Measurements from ENCODE around the gene MRPL49.
"Not testable (repeated sequence)": the region's sequence is repeated elsewhere in the genome, so short reads cannot be mapped to it uniquely, and the experiment has no call there.

The MRPL49 gene

DNA sequence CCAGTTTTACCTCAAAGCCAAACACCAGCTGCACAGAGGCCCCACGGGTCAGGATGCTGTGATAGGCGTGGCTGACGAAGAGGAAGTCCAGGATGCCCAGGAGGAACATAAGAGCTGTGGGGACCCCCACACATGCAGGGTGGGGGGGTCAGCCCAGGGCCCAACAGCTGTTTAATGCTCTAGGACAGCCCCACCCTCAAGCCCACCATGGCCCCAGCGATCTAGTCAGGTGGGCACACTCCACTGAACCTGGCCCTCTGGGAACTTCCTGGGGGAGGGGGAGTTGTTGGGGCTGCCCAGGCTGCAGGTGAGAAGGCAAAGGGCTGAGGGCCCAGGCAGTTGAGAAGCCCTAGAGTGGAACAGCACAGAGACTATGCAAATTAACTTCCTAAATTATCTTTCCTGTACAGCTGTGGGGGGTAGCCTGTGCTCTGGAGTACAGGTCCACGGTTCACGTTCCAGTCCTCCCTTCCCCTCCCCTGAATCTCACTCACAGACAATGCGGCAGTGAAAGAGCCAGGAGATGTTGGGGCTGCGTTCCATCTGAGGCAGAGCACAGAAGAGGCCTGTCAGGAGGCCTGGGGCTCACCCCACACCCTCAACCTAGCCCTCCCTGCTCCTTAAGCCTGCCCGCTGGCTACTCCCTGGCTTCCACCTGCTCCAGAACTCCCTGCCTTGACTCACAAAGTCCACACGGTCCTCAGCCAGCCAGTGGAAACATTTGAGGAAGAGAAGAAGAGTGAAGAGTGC lies 10.3 kb downstream of the MRPL49 start:
- FAIRE-seq: no peak
- DNase-seq (ENCODE audit: insufficient read length, low spot score): no peak

DNA sequence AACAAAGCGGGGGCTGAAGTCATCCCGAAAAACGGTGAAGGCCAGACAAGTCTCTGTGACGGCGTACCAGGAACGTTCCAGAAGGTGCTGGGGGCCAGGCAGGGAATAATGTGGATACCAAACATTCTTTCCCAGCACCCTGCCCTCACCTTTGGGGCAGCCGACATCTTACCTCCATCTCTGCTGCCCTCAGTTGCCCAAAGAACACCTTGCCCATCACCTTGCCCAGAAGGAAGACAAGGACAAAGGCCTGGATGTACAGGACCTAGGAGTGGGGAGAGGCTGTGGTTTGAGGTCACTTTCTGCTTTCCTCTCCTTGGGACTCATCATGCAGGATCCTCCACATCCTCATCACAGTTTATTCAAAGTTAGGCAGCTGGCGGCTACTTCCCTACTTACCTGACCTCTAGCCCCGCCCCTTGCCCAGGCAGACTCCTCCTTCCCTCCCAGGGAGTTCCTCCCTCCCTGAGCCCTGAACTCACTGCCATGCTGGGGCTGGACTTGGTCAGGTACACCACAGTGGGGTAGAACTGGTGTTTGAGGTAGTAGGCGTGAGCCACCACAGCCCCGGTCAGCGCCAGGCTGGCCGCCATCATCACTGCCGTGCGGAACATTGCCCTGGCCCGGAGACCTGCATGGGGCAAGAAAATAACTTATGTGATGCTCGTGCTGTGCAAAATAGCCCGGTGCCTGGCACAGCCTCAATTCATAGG lies 11.0 kb downstream of the MRPL49 start:
- DNase-seq (ENCODE audit: insufficient read length, low spot score): no peak
- FAIRE-seq: no peak

DNA sequence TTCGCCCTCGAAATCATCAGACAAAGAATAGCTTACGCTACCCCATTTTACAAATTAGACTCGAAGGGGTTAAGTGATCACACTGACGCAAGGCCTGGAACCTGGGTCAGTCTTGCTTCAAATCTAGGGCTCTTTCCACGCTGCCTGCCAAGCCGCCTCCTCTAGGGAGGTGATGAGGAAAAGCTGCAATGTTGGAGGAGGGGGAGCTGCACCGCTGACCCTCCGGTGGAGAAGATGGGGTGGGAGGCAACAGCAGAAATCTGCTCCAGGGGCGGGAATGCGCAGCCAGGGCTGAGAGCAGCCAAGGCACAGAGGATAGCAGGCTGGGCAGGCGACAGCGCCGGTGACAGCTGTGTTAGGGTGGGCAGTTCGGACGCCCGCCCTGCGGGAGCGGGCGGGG lies 11.6 kb downstream of the MRPL49 start:
- no peak for FAIRE-seq
- DNase-seq (ENCODE audit: insufficient read length, low spot score): no peak

DNA sequence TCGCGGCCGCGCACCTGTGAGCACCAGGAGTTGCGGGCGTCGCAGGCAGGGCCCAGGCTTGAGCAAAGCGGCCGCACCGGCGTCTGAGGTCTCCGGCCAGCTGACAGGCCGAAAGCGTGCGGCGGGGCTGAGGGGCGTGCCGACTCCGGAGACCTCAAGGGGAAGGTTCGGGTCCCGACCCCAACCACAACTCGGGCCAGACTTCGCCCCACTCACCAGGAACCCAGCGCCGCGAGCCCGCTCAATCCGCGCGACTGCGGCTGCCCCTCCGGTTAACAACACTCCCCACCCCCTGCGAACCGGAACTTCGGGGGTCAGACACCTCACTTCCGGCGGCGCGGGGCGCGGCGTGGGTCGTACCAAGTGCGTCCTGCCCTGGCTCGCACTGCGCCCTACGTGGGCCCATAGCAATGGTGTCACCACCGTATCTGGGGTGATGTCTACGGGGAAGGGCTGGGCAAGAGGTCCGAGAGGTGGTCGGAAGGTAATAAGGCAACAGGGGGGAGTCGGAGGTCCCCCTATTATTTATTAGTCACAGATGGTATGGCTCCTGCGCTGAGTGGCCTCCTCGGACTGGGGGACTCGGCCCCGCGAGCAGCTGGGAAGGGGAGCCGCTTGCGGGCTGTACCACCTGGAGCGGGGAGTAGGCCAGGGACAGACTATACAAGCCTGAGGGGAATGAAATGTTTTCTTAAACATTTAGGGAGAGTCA lies 12.3 kb downstream of the MRPL49 start, which contains the start of gene SYVN1:
Gene SYVN1 (minus strand): TSS at position 280 of the 712 bp plus-strand sequence. CDS start 918 bp downstream, outside the sequence.
- FAIRE-seq (peak; percentile 33), DNase-seq (ENCODE audit: insufficient read length, low spot score) (peak; percentile 91)

DNA sequence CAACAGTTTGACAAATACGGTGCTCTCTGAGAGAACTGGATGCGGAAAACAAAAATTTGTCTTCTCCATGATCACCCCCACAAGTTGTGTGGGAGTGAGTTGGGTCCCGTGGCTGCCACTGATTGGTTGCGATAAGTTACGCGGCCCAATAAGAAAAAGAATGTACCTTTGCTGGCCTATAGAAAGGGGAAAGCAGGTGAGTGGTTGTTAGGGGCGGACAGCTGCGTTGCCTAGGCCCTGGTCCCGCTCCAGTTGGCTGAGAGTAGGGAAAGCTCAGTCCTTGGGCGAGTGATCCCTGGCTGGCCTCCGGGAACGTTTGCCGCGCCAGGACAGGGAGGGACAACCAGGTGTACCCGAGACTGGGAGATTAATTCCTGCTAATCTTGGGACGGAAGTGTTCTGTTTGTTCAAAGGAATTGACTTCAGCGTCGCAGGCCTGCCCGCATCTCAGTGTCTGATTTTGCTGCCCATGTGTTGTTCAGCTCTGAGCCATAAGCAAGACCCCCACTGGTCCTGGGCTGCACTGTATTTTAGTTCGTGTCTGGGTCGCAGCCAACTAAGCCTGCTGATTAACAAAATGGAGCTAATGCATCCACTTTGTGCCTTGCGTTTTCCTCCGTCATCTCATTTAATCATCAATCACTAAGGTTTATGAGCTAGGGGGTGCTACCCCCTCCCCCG lies 13.0 kb downstream of the MRPL49 start:
- FAIRE-seq (peak; percentile 83), DNase-seq (ENCODE audit: insufficient read length, low spot score) (peak; percentile 97)

DNA sequence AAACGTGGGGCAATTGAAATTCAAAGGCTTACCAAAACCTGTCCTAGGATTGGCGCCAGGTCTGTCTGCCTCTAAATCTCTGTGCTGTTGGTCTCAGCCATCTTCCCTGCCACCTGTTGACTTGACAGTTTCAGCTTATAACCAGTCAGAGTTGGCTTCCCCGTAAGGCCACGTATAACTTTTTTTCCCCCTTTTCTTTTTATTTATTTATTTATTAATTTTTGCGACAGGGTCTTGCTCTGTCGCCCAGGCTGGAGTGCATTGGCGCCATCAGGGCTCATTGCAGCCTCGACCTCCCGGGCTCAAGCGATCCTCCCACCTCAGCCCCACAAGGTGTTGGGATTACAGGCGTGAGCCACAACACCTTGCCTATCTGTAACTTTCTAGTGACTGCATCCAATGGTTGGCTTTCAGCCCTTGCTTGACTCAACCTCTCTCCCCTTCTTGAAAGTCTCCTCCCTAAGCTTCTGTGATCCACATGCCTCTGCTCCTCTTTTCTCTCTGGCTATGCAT lies 13.6 kb downstream of the MRPL49 start:
- no peak for FAIRE-seq

DNA sequence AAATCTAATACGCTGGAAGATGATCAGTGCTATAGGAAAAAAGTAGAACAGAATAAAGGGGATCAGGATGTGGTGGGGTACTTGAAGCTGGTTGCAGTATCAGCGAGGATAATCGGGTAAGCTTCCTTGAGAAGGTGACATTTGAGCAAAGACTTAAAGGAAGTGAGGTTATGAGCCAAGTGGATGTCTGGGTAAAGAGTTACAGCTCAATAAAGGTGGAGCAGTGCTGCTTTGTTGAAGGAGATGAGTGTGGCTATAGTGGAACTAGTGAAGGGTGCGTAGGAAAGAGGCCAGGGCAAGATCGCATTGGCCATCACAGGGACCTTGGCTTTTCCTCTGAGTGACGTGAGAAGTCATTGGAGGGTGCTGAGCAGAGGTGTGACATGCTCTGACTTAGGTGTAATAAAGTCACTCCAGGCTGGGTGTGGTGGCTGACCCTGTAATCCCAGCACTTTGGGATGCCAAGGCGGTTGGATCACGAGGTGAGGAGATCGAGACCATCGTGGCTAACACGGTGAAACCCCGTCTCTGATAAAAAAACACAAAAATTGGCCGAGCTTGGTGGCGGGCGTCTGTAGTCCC lies 14.5 kb downstream of the MRPL49 start:
- FAIRE-seq: no peak
- no peak for DNase-seq (ENCODE audit: insufficient read length, low spot score)

More for the DNA sequence above, 13.6 kb downstream of the MRPL49 start:
- no peak for DNase-seq (ENCODE audit: insufficient read length, low spot score)

DNA sequence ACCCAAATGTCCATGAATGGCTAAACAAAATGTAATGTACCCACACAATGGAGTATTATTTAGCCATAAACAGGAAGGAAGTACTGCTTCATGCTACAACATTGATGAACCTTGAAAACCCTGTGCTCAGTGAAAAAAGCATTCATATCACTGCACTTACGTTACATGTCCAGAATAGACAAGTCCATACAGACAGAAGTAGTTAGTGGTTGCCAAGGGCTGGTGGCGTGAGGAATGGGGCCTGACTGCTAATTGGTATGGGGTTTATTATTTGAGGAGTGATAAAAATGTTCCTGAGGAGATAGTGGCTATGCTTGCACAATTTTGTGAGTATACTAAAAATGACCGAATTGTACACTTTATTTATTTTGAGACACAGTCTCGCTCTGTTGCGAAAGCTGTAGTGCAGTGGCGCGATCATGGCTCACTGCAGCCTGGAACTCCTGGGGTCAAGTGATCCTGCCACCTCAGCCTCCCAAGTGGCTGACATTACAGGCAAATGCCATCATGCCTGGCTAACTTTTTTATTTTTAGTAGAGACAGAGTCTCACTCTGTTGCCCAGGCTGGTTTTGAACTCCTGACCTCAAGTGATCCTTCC lies 19.9 kb downstream of the MRPL49 start:
- no peak for FAIRE-seq

DNA sequence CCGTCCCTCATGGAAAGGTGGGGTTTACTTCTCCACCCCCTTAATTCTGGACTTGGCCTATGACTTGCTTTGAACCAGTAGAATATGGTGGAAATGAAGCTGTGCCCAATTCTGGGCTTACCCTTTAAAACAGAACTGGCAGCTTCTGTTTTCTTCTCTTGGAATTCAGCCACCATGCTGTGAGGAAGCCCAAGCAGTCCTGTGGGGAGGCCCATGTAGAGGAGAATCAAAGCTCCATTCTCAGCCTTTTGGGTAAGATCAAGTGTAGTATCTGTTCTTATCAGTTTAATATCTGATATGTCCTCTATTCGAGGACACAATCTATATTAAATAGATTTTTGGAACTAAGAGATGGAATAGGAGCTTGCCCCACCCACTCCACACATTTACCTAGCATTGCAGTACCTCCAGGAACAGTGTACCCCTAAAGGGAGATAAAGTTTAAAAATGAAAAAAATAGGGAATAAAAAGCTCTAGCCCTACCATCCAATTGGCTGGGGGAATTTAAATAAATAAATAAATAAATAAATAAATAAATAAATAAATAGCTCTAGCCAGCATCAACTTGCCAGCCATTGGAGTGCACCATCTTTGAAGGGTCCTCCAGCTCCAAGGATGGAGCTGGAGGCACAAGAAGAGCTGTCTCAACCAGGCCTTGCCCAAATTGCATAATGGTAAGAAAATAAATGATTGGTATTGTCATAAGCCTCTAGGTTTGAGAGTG lies 25.4 kb downstream of the MRPL49 start:
- FAIRE-seq (no peak), DNase-seq (ENCODE audit: insufficient read length, low spot score) (no peak)

More for the DNA sequence above, 19.9 kb downstream of the MRPL49 start:
- no peak for DNase-seq (ENCODE audit: insufficient read length, low spot score)

DNA sequence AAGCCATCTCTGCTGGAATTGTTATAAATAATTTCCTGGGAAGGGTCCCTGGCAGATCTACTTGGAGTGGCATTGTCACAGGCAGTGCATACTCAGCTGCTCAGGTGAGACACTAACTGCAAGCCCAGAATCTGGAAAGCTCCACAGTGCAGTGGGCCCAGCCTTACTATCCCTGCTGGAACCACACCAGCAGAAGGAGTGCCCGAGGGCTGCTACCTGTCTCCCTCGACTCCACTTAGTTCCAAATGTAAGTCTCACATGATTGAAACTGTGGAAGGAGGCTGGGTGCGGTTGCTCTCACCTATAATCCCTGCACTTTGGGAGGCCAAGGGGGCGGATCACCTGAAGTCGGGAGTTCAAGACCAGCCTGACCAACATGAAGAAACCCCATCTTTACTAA lies 26.5 kb downstream of the MRPL49 start:
- DNase-seq (ENCODE audit: insufficient read length, low spot score): no peak
- no peak for FAIRE-seq

DNA sequence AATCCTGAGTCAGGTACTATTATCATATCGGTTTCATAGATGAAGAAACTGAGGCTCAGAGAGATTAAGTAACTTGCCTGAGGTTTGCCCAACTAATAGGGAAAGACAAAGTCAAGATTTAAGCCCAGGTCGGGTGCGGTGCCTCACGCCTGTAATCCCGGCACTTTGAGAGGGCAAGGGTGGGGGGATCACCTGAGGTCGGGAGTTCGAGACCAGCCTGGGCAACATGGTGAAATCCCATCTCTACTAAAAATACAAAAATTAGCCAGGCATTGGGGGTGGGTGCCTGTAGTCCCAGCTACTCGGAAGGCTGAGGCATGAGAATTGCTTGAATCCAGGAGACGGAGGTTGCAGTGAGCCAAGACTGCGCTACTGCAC lies 28.0 kb downstream of the MRPL49 start:
- FAIRE-seq; DNase-seq (ENCODE audit: insufficient read length, low spot score): not testable (repeated sequence)

DNA sequence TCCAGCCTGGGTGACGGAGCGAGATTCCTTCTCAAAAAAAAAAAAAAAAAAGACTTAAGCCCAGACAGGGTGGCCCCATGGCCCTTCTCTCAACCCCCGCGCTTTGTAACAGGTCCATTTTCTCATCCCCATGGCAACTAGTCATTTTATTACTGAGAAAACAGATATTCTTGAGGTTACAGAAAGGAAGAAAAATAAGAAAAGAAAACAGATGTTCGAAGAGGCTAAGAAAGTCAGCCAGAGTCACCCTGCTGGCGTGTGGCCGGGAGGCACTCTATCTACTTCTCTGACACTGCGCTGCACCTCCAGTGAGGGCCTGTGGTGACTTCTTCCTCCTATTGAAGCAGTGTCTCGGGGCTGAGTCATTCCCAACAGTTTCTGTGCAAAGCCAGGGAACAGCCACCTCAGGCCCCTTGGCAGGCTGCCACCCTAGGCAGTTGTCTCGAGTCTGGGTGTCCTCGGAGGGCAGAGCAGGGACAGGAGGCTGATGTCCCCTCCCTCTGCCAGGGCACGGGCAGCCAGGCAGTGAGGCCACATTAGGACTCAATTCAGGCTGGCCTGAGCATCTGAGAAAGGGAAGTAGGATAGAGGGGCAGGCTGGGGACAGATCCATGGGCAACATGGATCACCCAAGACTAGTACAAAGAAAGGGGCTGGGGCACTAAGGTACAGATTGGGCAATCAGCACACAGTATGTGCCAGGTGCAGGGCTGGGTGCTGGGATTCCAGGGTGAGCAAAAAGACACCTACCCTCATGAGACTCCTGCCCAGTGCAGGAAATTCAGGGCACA lies 28.6 kb downstream of the MRPL49 start:
- no peak for FAIRE-seq
- peak; percentile 77 for DNase-seq (ENCODE audit: insufficient read length, low spot score)

DNA sequence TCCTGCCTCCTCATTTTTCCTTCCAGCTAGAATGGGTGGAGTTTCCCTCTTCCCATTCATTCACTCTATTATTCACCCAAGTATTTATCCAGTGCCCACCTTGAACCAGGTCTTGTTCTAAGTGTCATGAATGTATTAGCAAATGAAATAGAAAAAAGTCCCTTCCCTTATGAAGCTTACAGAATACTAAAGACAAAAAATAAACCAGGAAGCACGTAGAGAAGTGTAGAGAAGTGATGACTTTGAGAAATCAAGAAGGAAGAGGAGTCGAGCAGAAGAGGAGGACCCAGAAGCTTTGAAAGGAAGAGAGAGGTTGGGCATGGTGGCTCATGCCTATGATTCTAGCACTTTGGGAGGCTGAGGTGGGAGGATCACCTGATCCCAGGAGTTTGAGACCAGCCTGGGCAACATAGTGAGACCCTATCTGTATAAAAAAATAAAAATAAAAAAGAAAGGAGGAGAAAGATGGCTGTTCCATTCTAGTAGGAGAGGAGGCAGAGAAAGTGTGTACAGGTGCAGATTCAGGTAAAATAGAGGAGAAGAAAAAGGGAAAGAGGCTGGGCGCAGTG lies 29.3 kb downstream of the MRPL49 start:
- FAIRE-seq (no peak), DNase-seq (ENCODE audit: insufficient read length, low spot score) (no peak)

DNA sequence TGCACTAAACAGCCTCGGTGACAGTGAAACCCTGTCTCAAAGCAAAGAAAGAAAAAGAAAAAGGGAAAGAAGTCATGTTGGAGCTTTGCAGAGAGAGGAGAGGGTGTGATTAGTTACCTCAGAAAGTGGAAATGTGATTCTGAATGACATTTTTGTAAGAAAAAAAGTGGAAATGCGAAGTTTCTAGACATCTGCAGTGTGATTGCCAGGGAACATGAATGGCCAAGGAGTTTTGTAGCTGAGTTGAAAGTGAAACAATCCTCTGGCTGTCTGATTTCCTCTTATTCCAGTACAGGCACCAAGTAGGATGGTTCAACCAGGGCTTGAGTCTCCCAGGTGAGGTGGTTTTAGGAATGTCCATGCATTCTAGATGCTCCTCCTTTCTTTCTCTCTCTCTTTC lies 30.0 kb downstream of the MRPL49 start:
- DNase-seq (ENCODE audit: insufficient read length, low spot score) (no peak), FAIRE-seq (no peak)

DNA sequence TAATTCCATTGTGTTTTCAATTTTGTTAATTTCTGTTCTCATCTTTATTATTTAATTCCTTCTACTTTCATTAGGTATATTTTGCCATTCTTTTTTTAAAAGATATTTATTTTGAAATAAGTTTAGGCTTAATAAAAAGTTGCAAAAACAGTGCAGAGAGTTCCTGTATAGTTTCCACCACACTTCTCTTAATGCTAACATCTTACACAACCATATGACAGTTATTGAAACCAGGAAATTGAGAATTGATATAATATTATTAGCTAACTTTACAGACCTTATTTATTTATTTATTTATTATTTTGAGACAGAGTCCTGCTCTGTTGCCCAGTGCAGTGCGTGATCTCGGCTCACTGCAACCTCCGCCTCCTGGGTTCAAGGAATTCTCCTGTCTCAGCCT lies 34.1 kb downstream of the MRPL49 start:
- FAIRE-seq (no peak), DNase-seq (ENCODE audit: insufficient read length, low spot score) (no peak)

DNA sequence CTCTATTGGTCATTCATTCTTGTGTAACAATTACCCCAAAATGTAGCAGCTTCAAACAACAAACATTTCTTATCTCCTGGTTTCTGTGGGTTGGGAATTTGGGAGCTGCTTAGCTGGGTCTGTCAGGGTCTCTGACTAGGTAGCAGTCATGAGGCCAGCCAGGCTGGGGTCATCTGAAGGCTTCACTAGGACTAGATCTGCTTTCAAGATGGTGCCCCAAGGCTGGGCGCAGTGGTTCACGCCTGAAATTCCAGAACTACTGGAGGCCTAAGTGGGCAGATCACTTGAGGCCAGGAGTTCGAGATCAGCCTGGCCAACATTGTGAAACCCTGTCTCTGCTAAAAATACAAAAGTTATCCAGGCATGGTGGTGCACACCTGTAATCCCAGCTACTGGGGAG lies 34.8 kb downstream of the MRPL49 start:
- FAIRE-seq (no peak), DNase-seq (ENCODE audit: insufficient read length, low spot score) (no peak)

DNA sequence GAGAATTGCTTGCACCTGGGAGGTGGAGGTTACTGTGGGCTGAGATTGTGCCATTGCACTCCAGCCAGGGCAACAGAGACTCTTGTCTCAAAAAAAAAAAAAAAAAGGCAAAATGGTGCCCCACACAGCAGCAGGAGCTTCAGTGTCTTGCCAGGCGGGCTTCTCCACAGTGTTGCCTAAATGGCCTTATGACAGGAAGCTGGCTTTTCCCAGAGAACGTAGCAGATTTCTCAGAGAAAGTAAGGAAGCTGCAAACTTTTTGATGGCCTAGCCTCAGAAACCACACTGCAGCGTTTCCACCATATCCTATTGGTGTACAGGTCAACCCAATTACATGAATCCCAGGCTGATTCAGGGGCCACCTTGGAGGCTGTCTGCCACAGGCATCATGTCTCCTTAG lies 35.2 kb downstream of the MRPL49 start:
- no peak for FAIRE-seq
- no peak for DNase-seq (ENCODE audit: insufficient read length, low spot score)

DNA sequence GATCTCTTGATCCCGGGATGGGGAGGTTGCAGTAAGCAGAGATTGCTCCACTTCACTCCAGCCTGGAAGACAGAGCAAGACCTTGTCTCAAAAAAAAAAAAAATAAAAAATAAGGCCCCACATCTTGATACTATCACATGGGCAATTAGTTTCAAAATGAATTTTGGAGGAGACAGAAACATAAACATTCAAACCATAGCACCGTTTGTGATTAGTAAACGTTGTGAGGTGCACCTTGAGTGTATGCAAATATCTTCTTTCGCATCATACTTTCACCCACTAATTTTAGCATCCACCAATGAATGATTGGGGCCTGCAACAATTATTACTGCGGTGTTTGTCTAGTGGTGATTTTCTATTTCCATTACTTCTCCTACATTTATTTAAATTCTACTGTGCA lies 36.9 kb downstream of the MRPL49 start:
- no peak for DNase-seq (ENCODE audit: insufficient read length, low spot score)
- no peak for FAIRE-seq

Data from HTR-8/SVneo (cell line).